Stomach (tissue), 4 donors: ENCODE results near the gene KCNQ4.

ENCODE experiments used
- EP300 ChIP-seq: sonication (generic); formaldehyde crosslinking; IDR thresholded peaks from one replicate; pipeline ENCODE4 v1.6.1; 2017; ENCODE audit warnings: antibody characterized with exemption
- POLR2A ChIP-seq, 4 donors: fragments of 450-650 bp; IDR thresholded peaks; one replicate each; pipeline ENCODE4 v1.6.1; 2016; ENCODE audit warnings: antibody characterized with exemption in 4 of 4, control low read depth in 2 of 4, mild to moderate bottlenecking in 1 of 4, moderate library complexity in 1 of 4
- POLR2AphosphoS5 ChIP-seq, 3 donors: sonication (generic); formaldehyde crosslinking; IDR thresholded peaks; one replicate each; pipeline ENCODE4 v1.6.1; 2016; ENCODE audit warnings: antibody characterized with exemption in 3 of 3
- TF ChIP-seq, protein P1 (sequence below), 7 experiments: fragments of 450-650 bp in 4 of 7; fragments of 200-600 bp in 3 of 7; sonication (generic) in 3 of 7; IDR thresholded peaks; one replicate each; pipeline ENCODE4 v1.5.1; 2016 to 2019; ENCODE audit warnings: antibody characterized with exemption in 7 of 7, control low read depth in 2 of 7, mild to moderate bottlenecking in 1 of 7

DNA sequence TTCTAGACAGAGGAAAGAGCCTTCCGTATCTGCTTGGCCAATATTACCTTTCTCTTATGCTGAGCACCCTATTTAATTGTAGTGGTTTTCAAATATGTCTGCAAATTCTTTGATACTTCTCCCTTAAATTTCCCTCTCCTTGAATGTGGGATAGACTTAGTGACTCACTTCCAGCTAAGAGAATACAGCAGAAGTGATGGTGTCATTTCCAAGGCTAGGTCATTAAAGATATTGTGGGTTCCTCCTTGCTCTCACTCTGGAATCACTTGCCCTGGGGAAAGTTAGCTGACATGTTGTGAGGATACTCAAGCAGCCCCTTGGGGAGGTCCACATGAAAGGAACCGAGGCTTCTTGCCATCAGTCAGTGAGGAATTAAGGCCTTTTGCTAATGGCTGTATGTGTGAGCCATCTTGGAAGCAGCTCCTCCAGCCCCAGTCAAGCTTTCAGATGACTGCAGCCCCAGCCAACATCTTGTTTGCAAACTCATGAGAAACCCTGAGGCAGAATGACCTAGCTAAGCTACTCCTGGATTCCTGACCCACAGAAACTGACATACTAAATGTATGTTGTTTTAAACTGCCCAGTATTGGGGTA is 86.6 kb downstream of the KCNQ4 start:
- TF ChIP-seq, protein P1, sequence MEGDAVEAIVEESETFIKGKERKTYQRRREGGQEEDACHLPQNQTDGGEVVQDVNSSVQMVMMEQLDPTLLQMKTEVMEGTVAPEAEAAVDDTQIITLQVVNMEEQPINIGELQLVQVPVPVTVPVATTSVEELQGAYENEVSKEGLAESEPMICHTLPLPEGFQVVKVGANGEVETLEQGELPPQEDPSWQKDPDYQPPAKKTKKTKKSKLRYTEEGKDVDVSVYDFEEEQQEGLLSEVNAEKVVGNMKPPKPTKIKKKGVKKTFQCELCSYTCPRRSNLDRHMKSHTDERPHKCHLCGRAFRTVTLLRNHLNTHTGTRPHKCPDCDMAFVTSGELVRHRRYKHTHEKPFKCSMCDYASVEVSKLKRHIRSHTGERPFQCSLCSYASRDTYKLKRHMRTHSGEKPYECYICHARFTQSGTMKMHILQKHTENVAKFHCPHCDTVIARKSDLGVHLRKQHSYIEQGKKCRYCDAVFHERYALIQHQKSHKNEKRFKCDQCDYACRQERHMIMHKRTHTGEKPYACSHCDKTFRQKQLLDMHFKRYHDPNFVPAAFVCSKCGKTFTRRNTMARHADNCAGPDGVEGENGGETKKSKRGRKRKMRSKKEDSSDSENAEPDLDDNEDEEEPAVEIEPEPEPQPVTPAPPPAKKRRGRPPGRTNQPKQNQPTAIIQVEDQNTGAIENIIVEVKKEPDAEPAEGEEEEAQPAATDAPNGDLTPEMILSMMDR (IDR thresholded peaks at IDR 0.05), result no peak
- no peak for TF ChIP-seq POLR2A (IDR thresholded peaks at IDR 0.05)
- TF ChIP-seq POLR2AphosphoS5 (IDR thresholded peaks at IDR 0.05), result no peak
- TF ChIP-seq EP300, result no peak
